Fibroblast of villous mesenchyme (primary cell): ENCODE results near the gene NEIL3. TPM values are rescaled to one million over a fixed set of nuclear protein-coding genes. Genes with fewer than 3 reads are reported as not detected.

Source experiments
- DNase-seq: peaks from one replicate; pipeline ENCODE4 v3.0.0-alpha.2; 2010; ENCODE audit warnings: low read depth
- H3K4me3 ChIP-seq: 2 replicates; pipeline ENCODE4 v1.5.1; 2011; ENCODE audit warnings: low read depth, mild to moderate bottlenecking, low read length
- CTCF ChIP-seq: IDR thresholded peaks from 2 replicates; pipeline ENCODE4 v1.5.1; 2012; ENCODE audit warnings: low read depth, mild to moderate bottlenecking, low read length; ENCODE audit not compliant: insufficient read depth
- total RNA-seq: library from RNA; depleted of rRNA; stranded (reverse); fragments of >200 nt; gene quantifications from 2 replicates; pipeline ENCODE4 v1.2.3, GENCODE V29; 2012

The NEIL3 gene
- total RNA-seq, 1 donor = 28.1 TPM

DNA sequence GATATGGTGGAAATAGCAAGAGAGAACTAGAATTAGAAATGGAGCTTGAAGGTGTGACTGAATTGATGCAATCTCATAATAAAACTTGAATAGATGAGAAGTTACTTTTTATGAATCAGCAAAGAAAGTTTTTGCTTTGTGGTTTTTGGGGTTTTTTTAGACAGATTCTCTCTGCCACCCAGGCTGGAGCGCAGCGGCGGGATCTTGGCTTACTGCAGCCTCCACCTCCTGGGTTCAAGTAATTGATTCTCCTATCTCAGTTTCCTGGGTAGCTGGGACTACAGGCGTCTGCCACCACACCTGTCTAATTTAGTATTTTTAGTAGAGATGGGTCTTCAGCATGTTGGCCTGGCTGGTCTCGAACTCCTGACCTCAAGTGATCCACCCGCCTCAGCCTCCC lies 23.7 kb upstream of the NEIL3 start:
- no peak for TF ChIP-seq CTCF
- no peak overlapping the region for H3K4me3 ChIP-seq
- DNase-seq = no peak

GRCh38 chr4:177287255-177287654 lies 22.4 kb upstream of the NEIL3 start:
- H3K4me3 ChIP-seq = no peak overlapping the region
- no peak for TF ChIP-seq CTCF
- DNase-seq = no peak

DNA sequence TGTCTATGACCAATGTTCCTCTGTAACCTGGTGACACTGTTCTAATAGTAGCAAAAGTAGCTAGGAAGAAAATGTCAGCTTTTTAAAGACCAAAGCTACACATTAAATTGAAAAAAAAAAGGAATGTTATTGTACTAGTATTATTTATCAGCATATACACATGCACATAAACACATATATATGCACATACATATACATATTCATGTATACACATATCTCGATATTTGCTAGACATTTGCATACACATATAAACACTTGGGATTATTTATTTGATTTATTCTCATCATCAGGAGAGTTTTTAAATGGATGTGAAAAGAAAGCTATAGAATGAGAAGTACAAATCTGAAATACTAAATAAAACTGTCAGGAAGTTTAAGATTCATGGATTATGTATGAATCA lies 21.3 kb upstream of the NEIL3 start:
- no peak for TF ChIP-seq CTCF

GRCh38 chr4:177290780-177291179 lies 18.9 kb upstream of the NEIL3 start:
- no peak overlapping the region for H3K4me3 ChIP-seq
- TF ChIP-seq CTCF = no peak
- DNase-seq = no peak

More for the DNA sequence above, 21.3 kb upstream of the NEIL3 start:
- DNase-seq = no peak
- no peak overlapping the region for H3K4me3 ChIP-seq

DNA sequence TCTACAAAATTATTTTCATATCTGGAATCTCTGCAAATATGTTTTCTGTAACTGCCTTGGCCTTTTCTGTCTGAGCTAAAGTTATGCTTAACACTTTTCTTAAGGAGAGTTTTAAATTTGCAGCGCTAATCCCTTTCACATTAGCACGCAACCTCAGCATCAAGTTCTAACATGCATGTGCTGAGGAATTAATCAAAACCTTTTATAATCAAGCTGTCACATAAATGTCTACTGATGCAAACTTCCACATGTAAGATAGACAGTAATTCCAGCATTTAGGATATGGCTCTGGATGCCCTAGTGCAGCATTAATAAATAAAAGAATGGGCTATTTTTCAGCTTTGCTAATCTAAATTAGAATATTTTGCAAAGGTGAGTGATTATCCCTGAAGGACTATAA lies 17.5 kb upstream of the NEIL3 start:
- no peak for TF ChIP-seq CTCF
- no peak for DNase-seq
- no peak overlapping the region for H3K4me3 ChIP-seq

- no peak for TF ChIP-seq CTCF
- H3K4me3 ChIP-seq = no peak overlapping the region
- no peak for DNase-seq
Measured at GRCh38 chr4:177293208-177294033, 16.3 kb upstream of the NEIL3 start.
